ENCODE results near the gene ICE2. TPM values are rescaled to one million over a fixed set of nuclear protein-coding genes. Genes with fewer than 3 reads are reported as not detected.

Gene ICE2
- total and polyA plus RNA-seq, 2 experiments from 2014 or later: 64.2 to 64.3 TPM

DNA sequence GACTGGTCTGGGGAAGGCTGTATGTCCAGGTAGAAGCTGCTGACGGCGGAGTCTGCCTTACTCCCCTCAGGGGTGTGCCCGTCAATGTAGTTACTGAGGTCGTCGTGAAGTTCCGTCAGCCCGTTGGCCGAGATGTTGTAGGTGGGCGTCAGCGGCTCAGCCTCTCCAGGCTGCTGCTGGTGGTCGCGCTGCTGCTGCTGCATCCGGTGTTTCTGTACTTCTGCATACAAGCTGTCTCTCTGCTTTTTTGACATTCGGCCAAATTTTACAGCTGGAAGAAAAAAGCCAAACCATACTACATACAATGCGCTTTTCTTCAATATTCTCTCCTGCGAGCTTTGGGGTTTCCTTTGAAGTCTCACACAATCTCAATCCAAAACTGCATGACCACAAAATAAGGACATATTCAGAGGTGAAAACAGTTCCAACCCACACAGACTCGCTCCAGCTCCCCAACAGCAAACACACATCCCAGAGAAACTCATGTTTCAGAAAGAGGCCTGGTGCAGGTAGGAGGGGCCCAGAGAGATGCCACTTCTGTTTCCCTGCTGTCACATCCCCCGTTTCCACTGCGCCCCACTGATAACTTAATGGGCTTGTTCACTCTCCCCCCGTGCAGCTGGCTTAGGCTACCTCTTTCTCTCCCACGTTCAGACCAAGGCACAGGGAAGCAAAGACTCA lies 32.5 kb upstream of the ICE2 start:
- no peaks in the 10 kb centered on the region for H3K9me3 Mint-ChIP-seq
- H2AFZ ChIP-seq: no peak overlapping the region
- H3K36me3 ChIP-seq (ENCODE audit: insufficient read depth): no peaks in the 10 kb centered on the region
- H3F3A ChIP-seq (replicated peaks; ENCODE audit: low read depth): no peaks in the 10 kb centered on the region
- H4K20me1 ChIP-seq (replicated peaks; ENCODE audit: insufficient read depth): no peaks in the 10 kb centered on the region
- no peak overlapping the region for H3K4me2 ChIP-seq
- H3K4me1 Mint-ChIP-seq: peaks cover 5% of the 10 kb centered on the region; the same call in 1 of the 3 replicates
- H3K4me1 ChIP-seq (ENCODE audit: insufficient read depth): no peaks in the 10 kb centered on the region
- no peak overlapping the region for H3K4me3 ChIP-seq
- peaks cover 1% of the 10 kb centered on the region for H3K27me3 Mint-ChIP-seq (ENCODE audit: insufficient read depth, low read depth, poor library complexity)
- TF ChIP-seq ZNF114 (CRISPR knock-in tag; IDR thresholded peaks at IDR 0.05): no peak
- no peak for TF ChIP-seq ETS1 (IDR thresholded peaks at IDR 0.05)
- TF ChIP-seq STAT1 (IDR thresholded peaks at IDR 0.05; ENCODE audit: unreplicated experiment): no peak
- TF ChIP-seq ZNF462 (CRISPR knock-in tag; IDR thresholded peaks at IDR 0.05): no peak
- no peak for TF ChIP-seq ZNF331 (CRISPR knock-in tag; IDR thresholded peaks at IDR 0.05; ENCODE audit: low read depth)
- TF ChIP-seq, protein P1, sequence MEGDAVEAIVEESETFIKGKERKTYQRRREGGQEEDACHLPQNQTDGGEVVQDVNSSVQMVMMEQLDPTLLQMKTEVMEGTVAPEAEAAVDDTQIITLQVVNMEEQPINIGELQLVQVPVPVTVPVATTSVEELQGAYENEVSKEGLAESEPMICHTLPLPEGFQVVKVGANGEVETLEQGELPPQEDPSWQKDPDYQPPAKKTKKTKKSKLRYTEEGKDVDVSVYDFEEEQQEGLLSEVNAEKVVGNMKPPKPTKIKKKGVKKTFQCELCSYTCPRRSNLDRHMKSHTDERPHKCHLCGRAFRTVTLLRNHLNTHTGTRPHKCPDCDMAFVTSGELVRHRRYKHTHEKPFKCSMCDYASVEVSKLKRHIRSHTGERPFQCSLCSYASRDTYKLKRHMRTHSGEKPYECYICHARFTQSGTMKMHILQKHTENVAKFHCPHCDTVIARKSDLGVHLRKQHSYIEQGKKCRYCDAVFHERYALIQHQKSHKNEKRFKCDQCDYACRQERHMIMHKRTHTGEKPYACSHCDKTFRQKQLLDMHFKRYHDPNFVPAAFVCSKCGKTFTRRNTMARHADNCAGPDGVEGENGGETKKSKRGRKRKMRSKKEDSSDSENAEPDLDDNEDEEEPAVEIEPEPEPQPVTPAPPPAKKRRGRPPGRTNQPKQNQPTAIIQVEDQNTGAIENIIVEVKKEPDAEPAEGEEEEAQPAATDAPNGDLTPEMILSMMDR (conservative IDR thresholded peaks at IDR 0.05; ENCODE audit: low read depth in 2 of 2): no peak
- no peak overlapping the region for H3K27ac ChIP-seq (ENCODE audit: low read depth)
- H3K36me3 Mint-ChIP-seq (ENCODE audit: low read depth): no peaks in the 10 kb centered on the region; the same call in 2 of the 3 replicates
- no peak overlapping the region for H3K27ac Mint-ChIP-seq
- H3K9me2 ChIP-seq (ENCODE audit: insufficient read depth): no peaks in the 10 kb centered on the region
- H3K79me2 ChIP-seq (replicated peaks; ENCODE audit: insufficient read depth): no peaks in the 10 kb centered on the region
- ATAC-seq: no peak
- no peak overlapping the region for H3K4me3 Mint-ChIP-seq
- DNase-seq (ENCODE audit: low spot score): no peak
- H3K27me3 ChIP-seq (ENCODE audit: insufficient read depth): no peaks in the 10 kb centered on the region

Measured in GM23338 (cell line).